LNCaP clone FGC (cell line): Measurements from ENCODE around the gene BLZF1.
"Not testable (repeated sequence)": the region's sequence is repeated elsewhere in the genome, so short reads cannot be mapped to it uniquely, and the experiment has no call there.

Experiments used
- DNase-seq: peaks from one replicate; pipeline ENCODE4 v3.0.0-alpha.2; 2011; ENCODE audit warnings: low read depth
- H3K4me3 ChIP-seq: 2 replicates; pipeline ENCODE4 v1.5.1; 2011; ENCODE audit warnings: mild to moderate bottlenecking, low read depth, low read length, control low read depth
- CTCF ChIP-seq: IDR thresholded peaks from 2 replicates; pipeline ENCODE4 v1.5.1; 2012; ENCODE audit warnings: mild to moderate bottlenecking; ENCODE audit not compliant: control insufficient read depth, insufficient read depth; ENCODE audit errors: extremely low read depth

BLZF1 gene

DNA sequence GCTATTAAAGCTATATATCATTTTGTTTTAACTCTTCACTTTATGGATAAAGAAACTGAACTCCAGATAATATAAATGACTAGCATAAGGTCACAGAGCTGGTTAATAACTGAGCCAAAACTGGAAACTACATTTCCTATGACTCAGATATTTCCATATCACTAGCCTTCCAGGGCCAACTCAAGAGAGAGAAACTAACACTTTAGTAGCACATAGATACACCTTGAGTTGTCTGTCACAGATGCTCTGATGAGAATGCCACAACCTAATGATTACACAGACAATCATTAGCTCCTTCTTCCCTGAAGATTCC, 41.1 kb upstream of the BLZF1 start:
- TF ChIP-seq CTCF, result no peak
- DNase-seq, result no peak
- no peak overlapping the region for H3K4me3 ChIP-seq

- no peak for DNase-seq
- H3K4me3 ChIP-seq, result no peak overlapping the region
- no peak for TF ChIP-seq CTCF
Measured at GRCh38 chr1:169327875-169328274, 40.1 kb upstream of the BLZF1 start.

DNA sequence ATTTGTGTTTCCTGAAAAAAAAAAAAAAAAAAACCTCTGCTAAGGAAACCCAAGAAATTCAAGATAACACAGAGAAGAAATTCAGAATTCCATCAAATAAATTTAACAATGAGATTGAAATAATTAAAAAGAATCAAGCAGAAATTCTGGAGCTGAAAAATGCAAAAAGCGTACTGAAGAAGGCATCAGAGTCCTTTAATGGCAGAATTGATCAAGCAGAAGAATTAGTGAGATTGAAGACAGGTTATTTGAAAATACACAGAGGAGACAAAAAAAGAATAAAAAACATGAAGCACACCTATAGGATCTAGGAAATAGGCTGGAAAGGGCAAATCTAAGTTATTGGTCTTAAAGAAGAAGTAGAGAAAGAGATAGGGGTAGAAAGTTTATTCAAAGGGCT, 38.6 kb upstream of the BLZF1 start:
- no peak for TF ChIP-seq CTCF
- no peak overlapping the region for H3K4me3 ChIP-seq
- DNase-seq, result no peak

GRCh38 chr1:169330927-169331326, 37.1 kb upstream of the BLZF1 start:
- DNase-seq, result no peak
- no peak overlapping the region for H3K4me3 ChIP-seq
- TF ChIP-seq CTCF, result no peak

- not testable (repeated sequence) for DNase-seq
Measured at GRCh38 chr1:169334727-169335126, 33.3 kb upstream of the BLZF1 start.

DNA sequence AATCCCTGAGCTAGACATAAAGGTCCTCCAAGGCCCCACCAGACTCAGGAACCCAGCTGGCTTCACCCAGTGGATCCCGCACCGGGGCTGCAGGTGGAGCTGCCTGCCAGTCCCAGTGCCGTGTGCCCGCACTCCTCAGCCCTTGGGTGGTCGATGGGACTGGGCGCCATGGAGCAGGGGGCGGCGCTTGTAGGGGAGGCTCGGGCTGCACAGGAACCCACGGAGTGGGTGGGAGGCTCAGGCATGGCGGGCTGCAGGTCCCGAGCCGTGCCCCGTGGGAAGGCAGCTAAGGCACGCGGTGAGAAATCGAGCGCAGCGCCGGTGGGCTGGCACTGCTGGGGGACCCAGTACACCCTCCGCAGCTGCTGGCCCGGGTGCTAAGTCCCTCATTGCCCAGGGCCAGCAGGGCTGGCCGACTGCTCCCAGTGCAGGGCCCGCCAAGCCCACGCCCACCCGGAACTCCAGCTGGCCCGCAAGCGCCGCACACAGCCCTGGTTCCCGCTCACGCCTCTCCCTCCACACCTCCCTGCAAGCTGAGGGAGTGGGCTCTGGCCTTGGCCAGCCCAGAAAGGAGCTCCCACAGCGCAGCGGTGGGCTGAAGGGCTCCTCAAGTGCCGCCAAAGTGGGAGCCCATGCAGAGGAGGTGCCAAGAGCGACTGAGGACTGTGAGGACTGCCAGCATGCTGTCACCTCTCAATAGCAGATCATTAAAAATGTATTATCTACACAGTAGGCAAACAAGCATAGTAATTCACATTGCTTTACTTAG, 30.9 kb upstream of the BLZF1 start:
- DNase-seq, H3K4me3 ChIP-seq: not testable (repeated sequence)

More at GRCh38 chr1:169334727-169335126, 33.3 kb upstream of the BLZF1 start:
- not testable (repeated sequence) for H3K4me3 ChIP-seq

DNA sequence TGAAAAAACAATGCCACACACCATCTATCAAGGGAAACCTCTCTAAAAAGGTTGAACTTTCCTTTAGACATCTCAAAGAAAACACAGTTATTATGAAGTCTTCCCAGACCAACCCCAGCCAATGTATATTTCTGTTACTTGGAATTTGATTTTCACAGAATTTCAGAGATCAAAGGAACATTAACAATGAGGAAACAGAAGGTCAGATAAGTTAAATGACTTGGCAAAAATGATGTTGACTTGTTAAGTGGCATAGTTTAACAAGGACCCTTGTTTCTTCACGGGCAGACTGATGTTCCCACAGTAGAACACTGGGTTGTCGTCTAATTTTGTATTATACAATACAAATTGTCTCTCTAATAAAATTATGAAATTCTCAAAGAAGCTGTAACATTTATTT, 29.4 kb upstream of the BLZF1 start:
- DNase-seq, result no peak
- H3K4me3 ChIP-seq, result no peak overlapping the region
- no peak for TF ChIP-seq CTCF

DNA sequence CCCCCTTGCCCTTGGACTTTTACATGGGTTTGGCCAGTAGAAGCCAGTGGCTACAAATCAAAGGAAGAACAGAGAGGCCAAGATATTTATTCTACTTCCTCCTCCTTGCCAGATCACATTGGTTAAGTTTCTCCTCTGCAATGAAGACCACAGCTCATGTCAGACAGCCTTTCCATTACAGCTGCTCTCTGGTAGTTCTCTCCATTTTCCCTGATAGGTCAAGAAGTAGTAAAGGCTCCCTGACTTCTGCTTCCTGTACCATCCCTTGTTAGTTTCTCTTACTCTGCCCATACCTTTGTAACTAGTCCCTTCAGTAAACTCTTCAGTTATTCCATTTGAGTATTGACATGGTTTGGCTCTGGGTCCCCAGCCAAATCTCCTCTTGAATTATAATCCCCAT, 28.2 kb upstream of the BLZF1 start:
- no peak for DNase-seq
- no peak for TF ChIP-seq CTCF
- no peak overlapping the region for H3K4me3 ChIP-seq
